Iris pigment epithelial cell (primary cell): ENCODE data around the gene ELP1.

Experiments used
- DNase-seq: peaks from one replicate; pipeline ENCODE4 v3.0.0-alpha.2; 2011; ENCODE audit warnings: low read depth

Gene ELP1

DNA sequence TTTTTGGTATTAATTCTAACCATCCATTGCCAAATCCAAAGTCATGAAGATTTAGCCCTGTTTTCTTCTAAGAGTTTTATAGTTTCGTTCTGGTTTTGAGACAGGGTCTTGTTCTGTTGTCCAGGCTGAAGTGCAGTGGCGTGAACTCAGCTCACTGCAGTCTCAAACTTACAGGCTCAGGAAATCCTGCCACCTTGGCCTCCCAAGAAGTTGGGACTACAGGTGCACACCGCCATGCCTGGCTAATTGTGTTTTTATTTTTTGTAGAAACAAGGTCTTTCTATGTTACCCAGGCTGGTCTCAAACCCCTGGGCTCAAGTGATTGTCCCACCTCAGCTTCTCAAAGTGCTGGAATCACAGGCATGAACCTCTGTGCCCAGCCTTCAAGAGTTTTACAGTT is 50.8 kb downstream of the ELP1 start:
- DNase-seq, result no peak

DNA sequence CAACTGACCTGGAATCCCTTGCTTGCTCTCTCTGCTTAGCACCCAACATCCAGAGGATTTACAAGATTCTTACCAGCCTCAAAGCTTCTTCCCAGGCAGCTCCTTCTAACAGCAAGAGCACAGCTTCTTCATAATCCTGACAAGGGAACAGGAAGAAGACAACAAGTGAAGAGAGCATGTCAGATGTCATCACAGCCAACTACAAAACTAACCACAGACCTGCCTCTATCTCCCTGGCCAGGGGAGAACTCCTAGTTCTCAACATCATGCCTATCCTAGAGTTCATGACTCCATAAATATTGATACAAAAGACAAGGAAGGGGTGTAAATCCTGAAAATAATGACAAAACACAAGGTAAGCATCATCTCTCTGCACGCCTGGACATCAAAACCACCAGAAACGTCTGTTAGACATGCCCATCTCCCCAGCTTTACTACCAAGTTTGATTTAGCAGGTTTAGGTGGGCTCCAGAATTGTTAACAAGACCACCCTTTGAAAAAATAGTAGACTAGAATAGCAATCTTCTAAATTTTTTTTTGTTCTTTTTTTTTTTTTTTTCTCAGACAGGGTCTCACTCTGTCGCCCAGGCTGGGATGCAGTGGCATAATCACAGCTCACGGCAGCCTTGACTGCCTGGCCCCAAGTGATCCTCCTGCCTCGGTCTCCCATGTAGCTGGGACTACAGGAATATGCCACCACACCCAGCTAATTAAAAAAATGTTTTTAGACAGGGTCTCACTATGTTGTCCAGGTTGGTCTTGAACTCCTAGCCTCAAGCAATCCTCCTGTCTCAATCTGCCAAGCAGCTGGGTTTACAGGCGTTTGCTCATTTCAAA is 51.7 kb downstream of the ELP1 start:
- no peak for DNase-seq

DNA sequence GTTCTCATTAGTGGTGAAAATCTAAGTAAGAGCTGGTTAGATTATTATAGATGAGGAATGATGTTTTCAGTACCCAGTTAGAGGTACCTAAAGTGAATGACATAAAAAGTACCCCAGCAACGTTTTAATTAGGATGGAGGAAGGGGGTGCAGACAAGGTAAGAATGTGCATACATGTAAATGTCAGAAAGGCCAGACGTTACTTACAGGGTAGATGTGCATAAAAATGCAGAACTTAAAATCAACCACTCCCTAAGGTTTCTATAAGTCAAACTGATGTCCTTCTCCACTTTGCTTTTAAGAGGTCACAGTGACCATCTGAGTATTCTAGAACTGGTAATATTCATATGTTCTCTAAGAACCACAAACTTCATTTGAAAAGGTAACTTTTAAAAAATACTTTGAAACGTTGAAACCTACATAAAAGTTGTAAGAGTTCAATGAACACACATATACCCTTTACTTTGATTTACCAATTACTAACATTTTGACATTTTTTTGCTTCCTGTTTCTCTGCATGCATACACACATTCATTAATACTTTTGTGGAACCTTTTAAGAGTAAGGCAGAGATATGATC is 53.1 kb downstream of the ELP1 start:
- no peak for DNase-seq

- no peak for DNase-seq
Observed at GRCh38 chr9:108877524-108877923, 56.4 kb downstream of the ELP1 start.

GRCh38 chr9:108876425-108876824 is 57.5 kb downstream of the ELP1 start:
- DNase-seq, result no peak

DNA sequence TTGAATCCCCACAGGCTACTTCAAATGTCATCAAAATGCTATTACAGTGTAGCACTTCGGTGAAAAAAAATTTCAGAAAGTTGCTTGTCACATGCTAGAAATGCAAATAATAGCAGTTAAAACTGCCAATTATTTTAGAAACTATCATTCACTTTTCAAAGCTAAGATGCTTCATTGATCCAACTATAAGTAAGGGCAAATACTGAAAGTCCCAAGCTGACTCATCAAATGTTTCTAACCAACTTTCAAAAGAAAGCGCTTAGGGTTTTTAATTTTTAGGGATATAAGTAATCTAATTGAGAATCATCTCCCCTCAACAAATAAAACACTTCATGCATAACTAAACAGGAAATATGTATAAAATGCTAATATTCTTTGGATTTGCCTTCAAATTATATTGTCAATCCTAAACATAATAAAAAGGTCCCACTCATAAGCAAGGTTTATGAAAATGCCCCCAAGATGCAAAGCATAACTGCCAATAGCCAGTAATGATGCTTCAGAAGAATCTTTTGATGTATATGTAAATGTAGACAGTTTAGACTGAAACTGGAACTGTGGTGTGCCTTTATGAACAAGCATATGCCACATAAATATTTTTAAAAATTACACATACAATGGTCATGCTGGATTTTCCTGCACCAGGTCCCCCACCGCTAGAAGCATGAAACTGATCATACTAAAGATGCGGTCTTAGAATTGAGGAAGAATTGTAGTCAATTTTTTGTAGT is 59.7 kb downstream of the ELP1 start:
- no peak for DNase-seq

DNA sequence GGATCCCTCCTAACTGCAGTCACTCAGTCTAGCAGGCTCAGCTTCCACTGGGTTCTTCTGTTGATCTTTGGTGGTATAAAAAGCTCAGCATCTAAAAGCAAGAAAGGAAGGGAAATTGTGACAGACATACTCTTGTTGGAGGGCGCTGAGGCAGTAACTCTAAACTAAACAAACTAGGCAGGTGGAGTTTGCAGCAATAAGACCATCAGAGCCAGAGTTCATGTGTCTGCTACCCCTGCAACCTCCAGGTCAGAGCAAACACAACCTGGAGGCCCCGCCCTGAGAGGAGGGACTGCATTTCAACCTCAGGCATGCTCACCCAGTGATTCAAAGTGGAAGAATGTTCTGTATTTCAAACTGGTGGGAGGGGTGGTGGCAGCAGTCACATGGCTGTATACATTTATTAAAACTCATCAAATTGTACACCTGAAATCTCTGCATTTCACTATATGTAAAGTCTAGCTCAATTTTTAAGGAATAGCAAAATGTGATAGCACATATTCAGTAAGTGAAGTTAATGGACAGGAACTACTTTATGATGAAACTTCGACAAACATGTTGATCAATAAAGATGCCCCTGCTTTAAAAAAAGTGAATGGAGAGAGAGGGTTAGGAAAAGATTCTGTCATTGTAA is 64.7 kb downstream of the ELP1 start:
- DNase-seq, result peak; percentile 82

GRCh38 chr9:108867829-108868228 is 66.1 kb downstream of the ELP1 start:
- no peak for DNase-seq

DNA sequence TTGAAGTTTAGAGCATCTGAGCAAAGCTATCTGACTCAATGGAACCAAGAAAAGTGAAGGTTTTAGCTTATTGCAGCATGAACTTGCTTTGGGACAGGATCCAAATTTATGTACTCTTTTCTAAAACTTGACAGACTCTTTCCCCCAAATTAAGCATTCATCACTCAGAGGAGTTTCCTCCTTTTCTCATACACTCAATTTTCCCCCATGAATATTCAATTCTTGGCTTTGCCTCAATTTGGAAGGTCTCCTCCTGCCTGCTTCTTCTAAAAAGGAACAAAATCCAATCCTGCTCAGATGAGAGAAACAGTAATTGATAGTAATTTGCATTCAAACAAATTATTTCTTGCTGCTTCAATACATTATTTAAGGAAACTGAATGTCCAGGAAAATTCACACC is 66.8 kb downstream of the ELP1 start:
- no peak for DNase-seq

- DNase-seq, result no peak
Observed at GRCh38 chr9:108866001-108866420, 67.9 kb downstream of the ELP1 start.

DNA sequence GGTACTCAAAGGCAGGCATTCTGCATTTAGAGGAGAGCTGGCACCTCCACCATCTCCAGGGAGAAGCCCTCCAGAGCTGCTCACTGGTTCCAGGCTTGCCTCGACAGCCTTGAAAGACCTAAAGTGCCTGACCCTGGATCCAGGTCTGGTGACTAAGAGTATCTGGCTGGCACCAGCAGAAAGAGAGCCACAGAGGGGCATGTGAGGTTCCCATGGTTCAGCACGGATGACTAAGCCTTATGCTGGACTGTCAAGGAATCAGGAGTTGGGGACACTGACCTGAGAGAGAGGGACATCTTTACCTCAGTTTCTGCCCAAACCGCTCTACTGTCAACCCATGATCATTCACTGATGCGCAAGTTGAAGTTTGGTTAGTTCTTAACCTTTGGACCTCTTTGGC is 68.9 kb downstream of the ELP1 start:
- DNase-seq, result no peak

DNA sequence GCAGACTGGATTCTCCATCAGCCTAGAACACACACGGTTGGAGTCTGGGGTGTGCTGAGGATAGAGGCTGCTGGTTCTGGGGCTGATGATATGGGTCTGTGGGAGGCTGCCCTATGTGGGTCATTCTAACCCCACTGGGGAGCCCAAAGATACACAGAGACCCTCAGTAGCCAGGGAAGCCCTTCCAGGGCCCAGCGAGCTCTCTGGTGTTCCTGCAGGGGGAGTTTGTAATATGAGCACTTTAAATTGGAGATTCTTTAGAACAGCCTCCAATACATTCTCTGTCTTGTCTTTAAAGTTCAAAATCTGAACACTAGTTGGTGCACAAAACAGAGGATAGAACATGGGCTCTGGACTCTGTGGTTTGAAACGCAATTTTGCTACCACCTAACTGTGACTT is 69.5 kb downstream of the ELP1 start:
- DNase-seq, result no peak

GRCh38 chr9:108863891-108864290 is 70.0 kb downstream of the ELP1 start:
- no peak for DNase-seq

DNA sequence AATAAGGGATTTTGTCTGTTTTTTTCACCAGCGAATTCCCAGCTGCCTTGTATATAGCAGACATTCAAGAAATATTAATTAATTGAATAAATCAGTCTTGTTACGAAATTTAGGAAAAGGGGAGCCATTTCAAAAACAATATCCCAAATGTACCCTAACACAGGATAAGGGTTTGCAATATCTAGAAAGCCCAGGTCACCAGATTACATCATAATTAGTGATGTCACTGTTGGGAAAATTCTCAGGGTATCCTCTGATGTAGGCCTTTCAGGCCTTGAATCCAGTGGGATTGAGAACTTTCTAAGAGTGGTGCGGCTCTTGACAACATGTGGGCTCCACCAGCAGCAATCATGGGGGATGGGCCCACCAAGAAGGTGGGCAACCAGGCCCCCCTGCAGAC is 71.9 kb downstream of the ELP1 start, which contains the start of gene ACTL7A:
Gene ACTL7A, plus strand, starts transcription at position 270 of the 400 bp plus-strand sequence. Its CDS starts 57 bp downstream, at position 327.
- no peak for DNase-seq

DNA sequence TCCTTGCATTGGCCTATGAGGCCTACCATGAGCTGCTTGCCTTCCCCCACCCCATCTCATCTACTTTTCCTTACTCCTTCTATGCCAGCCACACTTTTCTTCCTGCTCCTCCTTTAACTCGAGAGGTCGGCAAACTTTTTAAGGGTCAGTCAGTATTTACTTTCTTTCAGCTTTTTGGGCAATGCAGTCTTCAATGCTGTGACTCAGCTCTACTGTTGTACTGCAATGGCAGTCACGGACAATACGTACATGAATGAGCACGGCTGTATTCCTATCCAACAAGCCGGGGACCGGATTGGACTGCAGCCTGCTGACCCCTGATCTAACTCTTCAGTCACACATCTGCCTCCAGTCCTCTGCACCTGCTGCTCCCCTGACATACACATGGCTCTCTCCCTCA is 72.5 kb downstream of the ELP1 start:
- no peak for DNase-seq

- DNase-seq, result no peak
Observed at GRCh38 chr9:108860764-108861163, 73.2 kb downstream of the ELP1 start.

DNA sequence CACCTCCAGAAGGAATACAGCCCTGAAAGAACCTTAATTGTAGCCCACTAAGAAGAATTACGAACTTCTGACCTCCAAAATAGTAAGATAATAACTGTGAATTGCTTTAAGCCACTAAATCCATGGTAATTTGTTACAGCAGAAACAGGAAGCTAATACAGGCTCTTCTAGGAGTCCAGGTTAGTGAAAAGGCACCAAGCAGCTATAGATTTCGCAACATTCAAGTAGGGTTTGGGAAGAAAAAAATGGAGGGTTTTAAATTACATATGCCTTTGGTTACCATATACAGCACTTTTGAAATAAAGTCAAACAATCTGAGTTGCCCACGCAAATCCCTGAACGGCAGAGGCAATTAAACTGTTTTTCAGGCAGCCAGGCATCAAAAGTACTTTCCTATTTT is 73.6 kb downstream of the ELP1 start:
- DNase-seq, result peak; percentile 50

GRCh38 chr9:108859459-108860114 is 74.3 kb downstream of the ELP1 start:
- DNase-seq, result no peak

DNA sequence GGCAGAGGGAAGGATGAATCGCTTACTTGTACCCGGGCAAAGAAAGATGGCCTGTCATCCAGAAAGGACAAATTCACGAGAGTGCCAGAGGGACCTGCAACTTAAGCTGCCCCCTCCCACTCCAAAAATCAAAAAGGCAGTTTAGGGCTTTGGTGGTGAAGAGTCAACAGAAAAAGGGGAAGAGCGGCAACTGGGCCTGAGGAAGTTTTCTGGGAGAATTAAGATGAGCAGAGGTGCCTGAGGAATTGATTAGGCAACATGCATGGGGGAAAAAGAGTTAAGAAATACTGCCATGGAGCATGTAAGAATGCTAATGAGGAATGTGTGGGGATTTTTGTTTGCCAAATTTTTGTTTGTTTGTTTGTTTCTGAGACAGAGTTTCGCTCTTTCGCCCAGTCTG is 76.4 kb downstream of the ELP1 start:
- no peak for DNase-seq

GRCh38 chr9:108855888-108856287 is 78.0 kb downstream of the ELP1 start, which contains the start of gene ACTL7B:
Gene ACTL7B, minus strand, starts transcription at chr9:108855986. Its CDS starts 56 bp downstream, at chr9:108855930.
- no peak for DNase-seq

DNA sequence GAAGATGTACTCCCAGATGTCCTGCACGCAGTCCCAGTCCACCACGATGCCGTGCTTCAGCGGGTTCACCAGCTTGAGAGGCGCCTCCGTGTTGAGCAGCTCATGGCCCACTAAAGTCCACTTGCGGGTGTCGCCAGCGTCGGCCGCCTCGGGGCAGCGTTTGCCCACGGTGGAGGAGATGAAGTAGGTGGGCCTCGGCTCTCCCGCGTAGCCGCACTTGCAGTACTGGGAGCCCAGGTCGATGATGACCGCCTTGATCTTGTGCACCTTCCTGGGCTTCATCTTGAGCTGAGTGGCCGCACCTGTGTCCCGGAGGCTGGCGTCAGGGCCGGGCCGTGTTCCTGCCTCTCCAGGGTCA is 78.4 kb downstream of the ELP1 start:
- no peak for DNase-seq
